Dedifferentiated amniotic fluid mesenchymal stem cell (primary cell): ENCODE results near the gene KLHL3.

ENCODE experiments used
- DNase-seq: peaks from one replicate; pipeline ENCODE4 v3.0.0-alpha.2; 2016; ENCODE audit errors: extremely low spot score

The KLHL3 gene

GRCh38 chr5:137580030-137580429 is 155.9 kb downstream of the KLHL3 start:
- DNase-seq = no peak

- DNase-seq = no peak
Observed at GRCh38 chr5:137575847-137576246, 160.0 kb downstream of the KLHL3 start.

GRCh38 chr5:137575211-137575610 is 160.7 kb downstream of the KLHL3 start:
- DNase-seq = no peak

- no peak for DNase-seq
Observed at GRCh38 chr5:137573376-137573775, 162.5 kb downstream of the KLHL3 start.

- DNase-seq = no peak
Observed at GRCh38 chr5:137572042-137572695, 163.7 kb downstream of the KLHL3 start.

- DNase-seq = no peak
Observed at GRCh38 chr5:137570070-137570469, 165.8 kb downstream of the KLHL3 start.
